Keratinocyte (primary cell): ENCODE results near the gene MARVELD1. TPM values are rescaled to one million over a fixed set of nuclear protein-coding genes. Genes with fewer than 3 reads are reported as not detected.

Source experiments
- DNase-seq: peaks from one replicate; pipeline ENCODE4 v3.0.0-alpha.2; 2011; ENCODE audit warnings: low read depth, missing footprints, low spot score
- FAIRE-seq: peaks from 2 replicates; lab custom pipeline; 2011; peaks lifted over from hg19 to GRCh38; lab: Jason Lieb, UNC
- H2AFZ ChIP-seq: 2 replicates; pipeline ENCODE4 v1.6.0; 2012; ENCODE audit warnings: low read length, control low read depth, inconsistent platforms; ENCODE audit not compliant: control insufficient read depth
- H3K27ac ChIP-seq: 2 replicates; pipeline ENCODE4 v1.5.1; 2011; ENCODE audit warnings: low read length; ENCODE audit not compliant: control insufficient read depth, insufficient read depth
- H3K27me3 ChIP-seq: 3 replicates; pipeline ENCODE4 v1.6.0; 2011; ENCODE audit warnings: low read length; ENCODE audit not compliant: control insufficient read depth, insufficient read depth; ENCODE audit errors: extremely low read depth
- H3K36me3 ChIP-seq, 2 experiments: 2 replicates in 1 of 2; 3 replicates in 1 of 2; pipeline ENCODE4 v1.5.1; 2011; ENCODE audit warnings: low read length in 2 of 2, mild to moderate bottlenecking in 1 of 2; ENCODE audit not compliant: control insufficient read depth in 2 of 2, insufficient read depth in 2 of 2; ENCODE audit errors: extremely low read depth in 1 of 2
- H3K4me1 ChIP-seq: 3 replicates; pipeline ENCODE4 v1.5.1; 2011; ENCODE audit warnings: low read length; ENCODE audit not compliant: control insufficient read depth, insufficient read depth; ENCODE audit errors: extremely low read depth
- H3K4me2 ChIP-seq: 3 replicates; pipeline ENCODE4 v1.6.0; 2011; ENCODE audit warnings: low read depth, low read length; ENCODE audit not compliant: control insufficient read depth, insufficient read depth; ENCODE audit errors: extremely low read depth
- H3K4me3 ChIP-seq, 3 experiments: fragments of 200-600 bp in 1 of 3; sonication (generic) in 1 of 3; 2 replicates in 2 of 3; 3 replicates in 1 of 3; pipeline ENCODE4 v1.5.1; 2011 to 2016; ENCODE audit warnings: low read length in 3 of 3, mild to moderate bottlenecking in 3 of 3, control low read depth in 2 of 3, inconsistent platforms in 1 of 3, low read depth in 1 of 3, mixed read lengths in 1 of 3, mixed run types in 1 of 3, moderate library complexity in 1 of 3; ENCODE audit not compliant: control insufficient read depth in 2 of 3, insufficient read depth in 2 of 3; ENCODE audit errors: extremely low read depth in 1 of 3
- H3K79me2 ChIP-seq: 2 replicates; pipeline ENCODE4 v1.6.0; 2012; ENCODE audit warnings: low read length; ENCODE audit not compliant: control insufficient read depth, insufficient read depth
- H3K9ac ChIP-seq: 3 replicates; pipeline ENCODE4 v1.6.0; 2011; ENCODE audit warnings: low read length; ENCODE audit not compliant: control insufficient read depth, insufficient read depth; ENCODE audit errors: extremely low read depth
- H3K9me1 ChIP-seq: 3 replicates; pipeline ENCODE4 v1.6.0; 2011; ENCODE audit warnings: low read length; ENCODE audit not compliant: control insufficient read depth, insufficient read depth; ENCODE audit errors: extremely low read depth
- H3K9me3 ChIP-seq: 2 replicates; pipeline ENCODE4 v1.5.1; 2012; ENCODE audit warnings: low read depth, low read length; ENCODE audit not compliant: control insufficient read depth
- H4K20me1 ChIP-seq: 3 replicates; pipeline ENCODE4 v1.6.0; 2011; ENCODE audit warnings: low read length; ENCODE audit not compliant: control insufficient read depth, insufficient read depth; ENCODE audit errors: extremely low read depth
- CTCF ChIP-seq, 3 experiments: IDR thresholded peaks in 1 of 3; conservative IDR thresholded peaks in 1 of 3; optimal IDR thresholded peaks in 1 of 3; 2 replicates in 2 of 3; 3 replicates in 1 of 3; pipeline versions ENCODE3 to v1.5.1; 2011; ENCODE audit warnings: low read length in 3 of 3, mild to moderate bottlenecking in 3 of 3, moderate library complexity in 2 of 3, control low read depth in 1 of 3, inconsistent platforms in 1 of 3; ENCODE audit not compliant: insufficient read depth in 2 of 3; ENCODE audit errors: extremely low read depth in 1 of 3
- EZH2 ChIP-seq: IDR thresholded peaks from one replicate; pipeline ENCODE4 v1.6.1; 2012; ENCODE audit warnings: inconsistent platforms, mild to moderate bottlenecking, low read length, moderate library complexity
- dilution Hi-C: fragments of 300-500 bp; cut with MboI; formaldehyde crosslinking; loops from one replicate; pipeline ENCODE4 v1.7.0; 2020; ENCODE audit warnings: low sequenced_read_pairs; ENCODE audit not compliant: extremely low pct_ligation_motif_present
- polyA plus RNA-seq, 5 experiments: library from polyadenylated mRNA; depleted of rRNA in 3 of 5; stranded (reverse) in 3 of 5; stranded (forward) in 1 of 5; unstranded in 1 of 5; fragments of >200 nt; gene quantifications; 1 replicate in 1 of 5; 2 replicates in 3 of 5; 3 replicates in 1 of 5; pipeline versions ENCODE4 v1.2.1 to v1.2.3, GENCODE V29; 2011 to 2012; ENCODE audit warnings: missing spikeins in 2 of 5, low read depth in 1 of 5, low replicate concordance in 1 of 5

The MARVELD1 gene
- polyA plus RNA-seq, 1 donor (not counting 4 experiments of a cell fraction or from before 2014, with no cell fraction given): 39.7 TPM

DNA sequence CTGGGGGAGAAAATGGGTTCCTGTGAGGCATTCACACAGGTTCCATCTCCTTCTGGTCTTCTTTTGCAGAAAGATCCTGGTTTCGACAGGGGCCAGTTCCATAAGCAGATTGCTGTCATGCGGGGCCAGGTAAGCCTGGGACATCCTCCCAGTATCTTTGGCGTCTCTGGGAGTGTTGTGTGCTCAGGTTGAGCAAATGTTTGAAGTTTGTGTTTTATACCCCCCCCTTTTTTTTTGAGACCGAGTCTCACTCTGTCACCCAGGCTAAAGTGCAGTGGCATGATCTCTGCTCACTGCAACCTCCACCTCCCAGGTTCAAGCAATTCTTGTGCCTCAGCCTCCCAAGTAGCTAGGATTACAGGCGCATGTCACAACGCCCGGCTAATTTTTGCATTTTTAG, 46.5 kb upstream of the MARVELD1 start:
- Histone ChIP-seq H3K4me1 (no peaks in the 10 kb centered on the region), H2AFZ (no peak overlapping the region), H3K79me2 (no peaks in the 10 kb centered on the region), H3K4me3 (no peak overlapping the region), H3K9me1 (no peaks in the 10 kb centered on the region), H3K27ac (no peak overlapping the region), H3K4me2 (no peak overlapping the region), H3K9me3 (no peaks in the 10 kb centered on the region), H3K9ac (no peak overlapping the region), H3K36me3 (peaks cover 43 to 45% of the 10 kb centered on the region in 2 experiments), H3K27me3 (no peaks in the 10 kb centered on the region), H4K20me1 (peaks cover 3% of the 10 kb centered on the region)
- no peak for FAIRE-seq
- DNase-seq: no peak
- no peak for TF ChIP-seq EZH2
- no peak for TF ChIP-seq CTCF (optimal IDR thresholded peaks at IDR 0.05 in 1 of 3, IDR thresholded peaks at IDR 0.05 in 1 of 3, conservative IDR thresholded peaks at IDR 0.05 in 1 of 3; ENCODE audit: extremely low read depth in 1 of 3, insufficient read depth in 2 of 3, low read length in 3 of 3)
- dilution Hi-C loops: no loop called here

DNA sequence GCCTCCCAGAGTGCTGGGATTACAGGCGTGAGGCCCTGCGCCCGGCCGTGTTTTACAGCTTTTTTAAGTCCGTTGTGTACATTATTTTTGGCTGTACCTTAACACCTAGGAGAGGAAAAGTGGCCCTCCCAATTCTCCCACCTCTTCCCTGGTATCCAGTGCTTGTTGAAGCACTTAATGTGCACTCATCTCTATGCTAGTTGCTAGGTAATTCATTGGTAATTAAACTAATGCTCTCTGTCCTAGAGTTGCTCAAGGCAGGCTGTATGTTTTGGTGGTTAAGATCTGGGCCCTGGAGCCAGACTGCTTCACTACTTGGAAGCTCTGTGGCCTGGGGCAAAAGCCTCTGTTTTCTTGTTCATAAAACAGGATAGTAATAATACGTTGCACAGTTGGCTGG, 46.1 kb upstream of the MARVELD1 start:
- Histone ChIP-seq H3K27me3 (no peaks in the 10 kb centered on the region), H3K4me2 (no peak overlapping the region), H3K4me3 (no peak overlapping the region), H4K20me1 (peaks cover under 1% of the 10 kb centered on the region), H3K79me2 (no peaks in the 10 kb centered on the region), H3K4me1 (no peaks in the 10 kb centered on the region), H3K9me1 (no peaks in the 10 kb centered on the region), H3K36me3 (peaks cover 40 to 41% of the 10 kb centered on the region in 2 experiments), H3K9me3 (no peaks in the 10 kb centered on the region), H3K9ac (no peak overlapping the region), H3K27ac (no peak overlapping the region), H2AFZ (no peak overlapping the region)
- TF ChIP-seq CTCF (optimal IDR thresholded peaks at IDR 0.05 in 1 of 3, IDR thresholded peaks at IDR 0.05 in 1 of 3, conservative IDR thresholded peaks at IDR 0.05 in 1 of 3; ENCODE audit: extremely low read depth in 1 of 3, insufficient read depth in 2 of 3, low read length in 3 of 3) (no peak), EZH2 (no peak)
- FAIRE-seq (no peak), DNase-seq (no peak)
- dilution Hi-C loops: no loop called here
